CD4-positive, alpha-beta T cell (primary cell): ENCODE measurements around the gene CADPS. TPM values are rescaled to one million over a fixed set of nuclear protein-coding genes. Genes with fewer than 3 reads are reported as not detected.

Experiments
- ATAC-seq: fragments of 200-7000 bp; cut with Tn5 transposase; one replicate; pipeline ENCODE4 v1.10.0; 2022; ENCODE audit warnings: mild to moderate bottlenecking; ENCODE audit not compliant: poor library complexity
- CTCF ChIA-PET: fragments of 350-600 bp; sonication (Branson Sonifier 250); formaldehyde crosslinking; loops from one replicate; lab custom pipeline; 2021; ENCODE audit warnings: antibody characterized with exemption, inconsistent platforms; lab: Charles Lee
- POLR2A ChIA-PET: fragments of 350-600 bp; sonication (Branson Sonifier 250); formaldehyde crosslinking; loops from one replicate; lab custom pipeline; 2021; ENCODE audit warnings: antibody characterized with exemption, inconsistent platforms; lab: Charles Lee
- DNase-seq, 14 experiments: peaks; one replicate each; pipeline ENCODE4 v3.0.0-alpha.2; 2013 to 2020; ENCODE audit warnings: mixed read lengths in 2 of 14
- H3K27ac ChIP-seq, 2 donors: one replicate each; pipeline versions ENCODE4 v1.5.1 to v1.7.0; 2013; ENCODE audit warnings: low read length in 2 of 2, low read depth in 1 of 2, mild to moderate bottlenecking in 1 of 2
- H3K27me3 ChIP-seq, 2 experiments: 1 replicate in 1 of 2; 2 replicates in 1 of 2; pipeline versions ENCODE4 v1.6.1 to v1.7.0; 2013; ENCODE audit warnings: low read length in 2 of 2, control low read depth in 1 of 2, mild to moderate bottlenecking in 1 of 2, moderate library complexity in 1 of 2; ENCODE audit not compliant: insufficient read depth in 2 of 2, control insufficient read depth in 1 of 2
- H3K36me3 ChIP-seq: one replicate; pipeline ENCODE4 v1.6.1; 2013; ENCODE audit warnings: low read length, control low read depth; ENCODE audit not compliant: insufficient read depth
- H3K4me1 ChIP-seq: one replicate; pipeline ENCODE4 v1.6.1; 2013; ENCODE audit warnings: low read length, control low read depth; ENCODE audit not compliant: insufficient read depth
- H3K4me3 ChIP-seq: one replicate; pipeline ENCODE4 v1.5.1; 2013; ENCODE audit warnings: mild to moderate bottlenecking, low read length, moderate library complexity
- H3K9me3 ChIP-seq, 2 experiments: 1 replicate in 1 of 2; 2 replicates in 1 of 2; pipeline versions ENCODE4 v1.6.1 to v1.7.0; 2013; ENCODE audit warnings: low read length in 2 of 2, mild to moderate bottlenecking in 2 of 2, control low read depth in 1 of 2, moderate library complexity in 1 of 2; ENCODE audit not compliant: control insufficient read depth in 1 of 2, insufficient read depth in 1 of 2
- H3K27ac Mint-ChIP-seq: one replicate; pipeline ENCODE4 v1.8.0; 2020; ENCODE audit warnings: mixed read lengths
- H3K27me3 Mint-ChIP-seq: one replicate; pipeline ENCODE4 v1.8.0; 2021; ENCODE audit warnings: mixed read lengths
- H3K36me3 Mint-ChIP-seq: one replicate; pipeline ENCODE4 v1.8.0; 2021; ENCODE audit warnings: low read depth, mixed read lengths
- H3K4me1 Mint-ChIP-seq: one replicate; pipeline ENCODE4 v1.8.0; 2021; ENCODE audit warnings: low read depth, mixed read lengths
- H3K4me3 Mint-ChIP-seq: one replicate; pipeline ENCODE4 v1.8.0; 2020; ENCODE audit warnings: mild to moderate bottlenecking, mixed read lengths
- H3K9me3 Mint-ChIP-seq: one replicate; pipeline ENCODE4 v1.8.0; 2020; ENCODE audit warnings: mixed read lengths
- CTCF ChIP-seq: fragments of 200-600 bp; IDR thresholded peaks from one replicate; pipeline ENCODE4 v1.8.0; 2022; ENCODE audit warnings: antibody characterized with exemption, mild to moderate bottlenecking
- intact Hi-C, 2 experiments: fragments of 100-400 bp; cut with DNase I in 1 of 2; cut with micrococcal nuclease in 1 of 2; formaldehyde crosslinking; loops; one replicate each; pipeline versions ENCODE4 v1.15.1 to v1.9.0; 2023 to 2025; cut with DNase I, micrococcal nuclease
- total RNA-seq, 174 experiments: library from RNA in 2 of 174; stranded (reverse) in 2 of 174; gene quantifications; one replicate each; pipeline ENCODE4 v1.2.3 and lab custom pipeline; 2021 to 2026

The CADPS gene
- total RNA-seq, 2 experiments from 2014 or later = not detected

GRCh38 chr3:62481962-62482361 is 393.3 kb downstream of the CADPS start:
- peaks cover 3% of the 10 kb centered on the region for H3K9me3 Mint-ChIP-seq
- no peak overlapping the region for H3K27ac Mint-ChIP-seq
- no peaks in the 10 kb centered on the region for H3K36me3 Mint-ChIP-seq
- DNase-seq (no peak), ATAC-seq (no peak)
- POLR2A ChIA-PET = no interaction called here
- Histone ChIP-seq H3K4me3 (no peak overlapping the region), H3K9me3 (no peaks in the 10 kb centered on the region), H3K36me3 (no peaks in the 10 kb centered on the region), H3K4me1 (no peaks in the 10 kb centered on the region), H3K27me3 (peaks cover 0 to 2% of the 10 kb centered on the region in 2 experiments), H3K27ac (no peak overlapping the region)
- H3K4me3 Mint-ChIP-seq = no peak overlapping the region
- no peak for TF ChIP-seq CTCF
- H3K27me3 Mint-ChIP-seq = peaks cover 8% of the 10 kb centered on the region
- CTCF ChIA-PET = no interaction called here
- H3K4me1 Mint-ChIP-seq = no peaks in the 10 kb centered on the region
- intact Hi-C loops = no loop called here

- Mint-ChIP-seq H3K27ac (no peak overlapping the region), H3K4me3 (no peak overlapping the region), H3K4me1 (no peaks in the 10 kb centered on the region), H3K36me3 (no peaks in the 10 kb centered on the region), H3K27me3 (peaks cover 8% of the 10 kb centered on the region), H3K9me3 (peaks cover 3% of the 10 kb centered on the region)
- Histone ChIP-seq H3K27ac (no peak overlapping the region), H3K9me3 (no peaks in the 10 kb centered on the region), H3K36me3 (no peaks in the 10 kb centered on the region), H3K4me1 (no peaks in the 10 kb centered on the region), H3K27me3 (peaks cover 0 to 2% of the 10 kb centered on the region in 2 experiments), H3K4me3 (no peak overlapping the region)
- DNase-seq = no peak
- ChIA-PET CTCF (no interaction called here), POLR2A (no interaction called here)
- ATAC-seq = no peak
- no peak for TF ChIP-seq CTCF
- intact Hi-C loops = no loop called here
Observed at GRCh38 chr3:62480056-62480455, 395.2 kb downstream of the CADPS start.

- intact Hi-C loops = no loop called here
- Mint-ChIP-seq H3K4me1 (no peaks in the 10 kb centered on the region), H3K27ac (no peak overlapping the region), H3K36me3 (no peaks in the 10 kb centered on the region), H3K27me3 (peaks cover 4% of the 10 kb centered on the region), H3K4me3 (no peak overlapping the region), H3K9me3 (peaks cover 3% of the 10 kb centered on the region)
- ATAC-seq = no peak
- DNase-seq = no peak
- no peak for TF ChIP-seq CTCF
- H3K36me3 ChIP-seq = no peaks in the 10 kb centered on the region
- ChIA-PET CTCF (interaction anchor here (1.1 kb wide), 1 partner anchor 14 kb away, joined by 3 read pairs; no protein-coding TSS in a partner anchor), POLR2A (no interaction called here)
- H3K4me1 ChIP-seq = no peaks in the 10 kb centered on the region
- H3K27me3 ChIP-seq = peaks cover 0 to 2% of the 10 kb centered on the region in 2 experiments
- no peak overlapping the region for H3K27ac ChIP-seq
- H3K4me3 ChIP-seq = no peak overlapping the region
- H3K9me3 ChIP-seq = no peaks in the 10 kb centered on the region
Observed at GRCh38 chr3:62479326-62479725, 395.9 kb downstream of the CADPS start.
